ENCODE measurements around the gene SIRT6. TPM values are rescaled to one million over a fixed set of nuclear protein-coding genes. Genes with fewer than 3 reads are reported as not detected.
"Not testable (repeated sequence)": the region's sequence is repeated elsewhere in the genome, so short reads cannot be mapped to it uniquely, and the experiment has no call there.

SIRT6 gene
- total RNA-seq, 4 donors from 2014 or later: 16.0 to 24.1 (median 19.9) TPM

DNA sequence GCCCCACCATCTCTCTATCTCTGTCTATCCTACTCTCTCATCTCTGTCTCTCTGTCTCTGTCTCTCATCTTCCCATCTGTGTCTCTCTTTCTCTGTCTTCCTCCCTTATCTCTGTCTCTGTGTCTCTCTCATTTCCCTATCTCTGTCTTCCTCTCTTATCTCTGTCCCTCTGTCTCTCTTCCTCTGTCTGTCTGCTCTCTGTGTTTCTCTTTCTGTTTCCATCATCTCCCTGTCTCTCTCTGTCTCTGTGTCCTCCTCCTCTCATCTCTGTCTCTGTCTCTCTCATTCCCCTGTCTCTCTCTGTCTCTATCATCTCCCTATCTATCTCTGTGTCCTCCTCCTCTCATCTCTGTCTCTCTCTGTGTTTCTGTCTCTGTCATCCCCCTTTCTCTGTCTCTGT lies 45.4 kb upstream of the SIRT6 start:
- Histone ChIP-seq H3K36me3 (no peaks in the 10 kb centered on the region), H3K9me3 (no peaks in the 10 kb centered on the region), H3K4me1 (peaks cover 0 to 7% (median 5%) of the 10 kb centered on the region in 4 donors), H3K27ac (replicated peaks in 1 of 4) (no peak overlapping the region), H3K27me3 (peaks cover 0 to 70% (median 13%) of the 10 kb centered on the region in 4 donors), H3K4me3 (no peak overlapping the region)
- no peak for TF ChIP-seq EP300 (IDR thresholded peaks at IDR 0.05)
- TF ChIP-seq POLR2A (IDR thresholded peaks at IDR 0.05; ENCODE audit: low read depth): no peak
- no peak for TF ChIP-seq POLR2AphosphoS5 (IDR thresholded peaks at IDR 0.05)
- TF ChIP-seq, protein P1, sequence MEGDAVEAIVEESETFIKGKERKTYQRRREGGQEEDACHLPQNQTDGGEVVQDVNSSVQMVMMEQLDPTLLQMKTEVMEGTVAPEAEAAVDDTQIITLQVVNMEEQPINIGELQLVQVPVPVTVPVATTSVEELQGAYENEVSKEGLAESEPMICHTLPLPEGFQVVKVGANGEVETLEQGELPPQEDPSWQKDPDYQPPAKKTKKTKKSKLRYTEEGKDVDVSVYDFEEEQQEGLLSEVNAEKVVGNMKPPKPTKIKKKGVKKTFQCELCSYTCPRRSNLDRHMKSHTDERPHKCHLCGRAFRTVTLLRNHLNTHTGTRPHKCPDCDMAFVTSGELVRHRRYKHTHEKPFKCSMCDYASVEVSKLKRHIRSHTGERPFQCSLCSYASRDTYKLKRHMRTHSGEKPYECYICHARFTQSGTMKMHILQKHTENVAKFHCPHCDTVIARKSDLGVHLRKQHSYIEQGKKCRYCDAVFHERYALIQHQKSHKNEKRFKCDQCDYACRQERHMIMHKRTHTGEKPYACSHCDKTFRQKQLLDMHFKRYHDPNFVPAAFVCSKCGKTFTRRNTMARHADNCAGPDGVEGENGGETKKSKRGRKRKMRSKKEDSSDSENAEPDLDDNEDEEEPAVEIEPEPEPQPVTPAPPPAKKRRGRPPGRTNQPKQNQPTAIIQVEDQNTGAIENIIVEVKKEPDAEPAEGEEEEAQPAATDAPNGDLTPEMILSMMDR (IDR thresholded peaks at IDR 0.05): no peak
- intact Hi-C loops (cut with DNase I): no loop called here
- no peak for DNase-seq (ENCODE audit: extremely low spot score)

DNA sequence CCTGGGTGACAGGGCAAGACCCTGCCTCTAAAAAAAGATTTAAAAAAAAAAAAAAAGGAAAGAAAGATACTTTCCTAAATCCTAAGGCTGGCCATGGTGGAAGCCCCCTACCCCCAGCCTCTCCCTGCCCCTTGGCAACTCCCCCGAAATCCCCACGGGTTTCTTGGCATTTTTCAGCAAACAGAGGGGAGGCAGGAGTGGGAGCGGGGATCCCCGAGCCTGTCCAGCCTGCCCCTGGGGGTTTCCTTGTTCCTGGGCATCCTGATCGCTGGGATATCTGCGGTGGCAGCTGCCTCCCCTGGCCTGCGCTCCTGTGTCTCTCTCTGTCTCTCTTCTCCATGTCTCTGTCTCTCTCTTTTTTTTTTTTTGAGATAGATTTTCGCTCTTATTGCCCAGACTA lies 43.5 kb upstream of the SIRT6 start:
- Histone ChIP-seq H3K4me3 (no peak overlapping the region), H3K27ac (replicated peaks in 1 of 4) (no peak overlapping the region), H3K36me3 (no peaks in the 10 kb centered on the region), H3K4me1 (peaks cover 0 to 7% (median 5%) of the 10 kb centered on the region in 4 donors), H3K9me3 (no peaks in the 10 kb centered on the region), H3K27me3 (peaks cover 0 to 51% (median 13%) of the 10 kb centered on the region in 4 donors)
- intact Hi-C loops (cut with DNase I): no loop called here
- no peak for TF ChIP-seq POLR2A (IDR thresholded peaks at IDR 0.05; ENCODE audit: low read depth)
- no peak for TF ChIP-seq EP300 (IDR thresholded peaks at IDR 0.05)
- no peak for TF ChIP-seq POLR2AphosphoS5 (IDR thresholded peaks at IDR 0.05)
- TF ChIP-seq, protein P1 (IDR thresholded peaks at IDR 0.05): no peak
- 78% methylated on average over 8 of the region's 8 CpGs for WGBS
- DNase-seq (ENCODE audit: extremely low spot score): no peak

DNA sequence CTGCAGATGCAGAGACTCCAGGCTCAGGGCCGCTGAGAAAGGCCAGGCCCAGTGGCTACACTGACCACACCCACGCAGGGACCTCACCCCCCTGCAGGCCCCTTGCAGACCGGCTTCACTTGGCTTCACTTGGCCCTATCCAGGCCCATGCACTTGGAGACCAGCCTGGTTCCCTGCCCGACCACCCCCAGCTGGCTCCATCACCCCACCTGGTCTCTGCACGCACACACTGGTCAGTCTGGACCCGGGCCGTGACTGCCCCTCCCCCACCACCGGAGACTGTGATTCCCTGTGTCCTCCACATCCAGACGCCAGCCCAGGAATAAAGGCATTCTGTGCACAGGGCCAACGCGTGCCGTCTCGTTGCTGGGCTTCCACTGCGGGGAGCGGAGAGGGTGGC lies 42.1 kb upstream of the SIRT6 start:
- Histone ChIP-seq H3K27me3 (peaks cover 0 to 37% (median 6%) of the 10 kb centered on the region in 4 donors), H3K9me3 (no peaks in the 10 kb centered on the region), H3K4me1 (peaks cover 0 to 5% (median 5%) of the 10 kb centered on the region in 4 donors), H3K4me3 (no peak overlapping the region), H3K36me3 (no peaks in the 10 kb centered on the region), H3K27ac (replicated peaks in 1 of 4) (no peak overlapping the region)
- WGBS: 68% methylated on average over 14 of the region's 15 CpGs
- intact Hi-C loops (cut with DNase I): no loop called here
- no peak for TF ChIP-seq POLR2A (IDR thresholded peaks at IDR 0.05; ENCODE audit: low read depth)
- TF ChIP-seq, protein P1 (IDR thresholded peaks at IDR 0.05): no peak
- no peak for DNase-seq (ENCODE audit: extremely low spot score)

DNA sequence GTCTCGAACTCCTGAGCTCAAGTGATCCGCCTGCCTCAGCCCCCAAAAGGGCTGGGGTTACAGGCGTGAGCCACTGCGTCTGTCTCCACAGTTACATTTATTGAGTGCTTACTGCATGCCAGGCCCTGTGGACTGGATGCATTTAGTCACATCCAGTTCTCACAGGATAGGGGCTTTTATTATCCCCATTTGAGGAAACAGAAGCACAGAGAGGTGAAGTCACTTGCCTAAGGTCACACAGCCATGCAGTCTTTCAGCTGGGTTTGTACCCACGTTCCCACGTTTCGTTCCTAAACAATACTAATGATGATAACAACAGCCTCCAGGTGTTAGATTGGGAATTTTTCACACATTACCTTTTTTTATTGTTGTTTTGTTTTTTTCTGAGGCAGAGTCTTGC lies 37.8 kb upstream of the SIRT6 start:
- no peak for DNase-seq (ENCODE audit: extremely low spot score)
- 97% methylated on average over 7 of the region's 7 CpGs for WGBS
- Histone ChIP-seq H3K27me3 (no peaks in the 10 kb centered on the region), H3K9me3 (no peaks in the 10 kb centered on the region), H3K36me3 (no peaks in the 10 kb centered on the region), H3K27ac (replicated peaks in 1 of 4) (no peak overlapping the region), H3K4me1 (no peaks in the 10 kb centered on the region), H3K4me3 (no peak overlapping the region)
- TF ChIP-seq, protein P1 (IDR thresholded peaks at IDR 0.05): no peak
- TF ChIP-seq EP300 (IDR thresholded peaks at IDR 0.05) (no peak), POLR2AphosphoS5 (IDR thresholded peaks at IDR 0.05) (no peak), POLR2A (IDR thresholded peaks at IDR 0.05; ENCODE audit: low read depth) (no peak)
- intact Hi-C loops (cut with DNase I): no loop called here

DNA sequence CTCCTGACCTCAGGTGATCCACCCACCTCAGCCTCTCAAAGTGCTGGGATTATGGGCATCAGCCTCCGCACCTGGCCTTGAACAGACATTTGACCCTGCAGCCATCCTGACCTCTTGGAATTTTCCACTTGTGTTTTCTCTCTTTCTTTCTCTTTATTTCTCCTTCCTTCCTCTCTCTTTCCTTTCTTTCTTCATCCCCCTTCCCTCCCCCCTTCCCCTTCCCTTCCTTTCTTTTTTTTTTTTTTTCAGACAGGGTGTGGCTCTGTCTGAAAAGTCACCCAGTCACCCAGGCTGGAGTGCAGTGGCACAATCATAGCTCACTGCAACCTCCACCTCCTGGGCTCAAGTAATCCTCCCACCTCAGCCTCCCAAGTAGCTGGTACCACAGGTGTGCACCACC lies 36.2 kb upstream of the SIRT6 start:
- intact Hi-C loops (cut with DNase I); DNase-seq (ENCODE audit: extremely low spot score); H3K9me3 ChIP-seq; H3K4me3 ChIP-seq; H3K27ac ChIP-seq (replicated peaks in 1 of 4); H3K4me1 ChIP-seq; H3K36me3 ChIP-seq; H3K27me3 ChIP-seq: not testable (repeated sequence)
- 100% methylated on average over 1 of the region's 1 CpG for WGBS

Measured in esophagus muscularis mucosa (tissue), 4 donors.